Stimulated activated CD8-positive, alpha-beta memory T cell treated with anti-CD3 and anti-CD28 coated beads, Interleukin-12 subunit alpha, Interleukin-12 subunit beta, amount 100 ng/mL, for 24 hours (primary cell): ENCODE measurements around the gene SCYGR1.
"Not testable (repeated sequence)": the region's sequence is repeated elsewhere in the genome, so short reads cannot be mapped to it uniquely, and the experiment has no call there.

Experiments used
- DNase-seq: peaks from one replicate; pipeline ENCODE4 v3.0.0-alpha.2; 2020; ENCODE audit errors: extremely low read depth

SCYGR1 gene

DNA sequence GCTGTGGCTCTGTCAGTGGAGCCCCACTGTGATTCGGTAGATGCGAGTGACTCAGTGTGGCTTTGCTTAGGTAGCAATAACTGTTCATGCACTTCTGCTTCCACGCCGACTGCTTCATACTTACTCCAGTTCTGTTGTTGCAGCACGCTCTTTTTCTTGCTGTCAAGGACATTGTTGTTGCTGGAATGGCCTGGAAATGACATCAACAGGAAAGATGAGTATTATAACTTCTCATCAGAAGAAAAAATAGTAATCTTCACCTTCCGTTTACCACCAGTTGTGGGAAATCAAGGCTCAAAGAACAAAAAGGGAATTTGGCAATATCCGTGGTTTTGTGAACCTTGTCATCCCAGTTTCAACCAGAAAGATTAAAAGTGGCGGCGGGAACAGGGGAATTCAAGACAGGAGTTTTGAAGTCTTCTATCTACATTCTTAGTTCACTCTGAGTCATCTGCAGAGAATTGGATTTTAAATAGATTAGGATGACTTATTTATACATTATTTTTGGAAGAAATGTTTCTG, 16.9 kb downstream of the SCYGR1 start:
- no peak for DNase-seq

DNA sequence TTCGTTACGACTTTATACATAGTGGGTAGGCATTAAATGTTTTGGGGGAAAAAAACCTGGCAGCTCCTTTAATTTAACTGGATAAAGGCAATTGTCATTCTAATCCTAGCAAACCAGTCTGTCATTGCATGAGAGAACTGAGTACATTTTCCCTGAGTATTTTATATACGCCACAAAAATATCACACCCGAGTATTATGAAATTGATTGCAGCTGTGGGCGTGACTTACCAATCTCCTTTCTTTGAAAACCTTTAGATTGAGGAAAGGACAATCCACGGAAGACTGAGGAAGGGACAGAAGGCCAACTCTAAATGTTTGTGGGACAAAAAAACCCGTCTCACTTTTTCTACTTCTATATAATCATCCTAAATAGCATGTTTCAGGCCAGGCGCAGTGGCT, 17.7 kb downstream of the SCYGR1 start:
- no peak for DNase-seq

DNA sequence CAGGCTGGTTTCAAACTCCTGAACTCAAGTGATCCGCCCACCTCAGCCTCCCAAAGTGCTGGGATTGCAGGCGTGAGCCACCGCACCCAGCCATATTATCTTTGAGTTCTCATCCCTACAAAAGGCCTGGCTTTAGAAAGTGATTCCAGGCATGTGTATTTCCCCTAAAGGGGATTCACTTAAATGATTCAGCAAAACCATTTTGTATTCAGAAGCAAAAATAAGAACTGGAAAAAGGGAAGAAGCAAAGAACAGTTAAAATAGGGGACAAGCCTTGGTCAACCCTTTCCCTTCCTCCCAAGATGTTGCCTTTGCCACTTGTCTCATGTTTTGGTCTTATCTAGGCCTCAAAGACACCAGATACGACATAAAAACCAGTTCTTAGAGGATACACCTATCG, 19.2 kb downstream of the SCYGR1 start:
- DNase-seq = no peak

DNA sequence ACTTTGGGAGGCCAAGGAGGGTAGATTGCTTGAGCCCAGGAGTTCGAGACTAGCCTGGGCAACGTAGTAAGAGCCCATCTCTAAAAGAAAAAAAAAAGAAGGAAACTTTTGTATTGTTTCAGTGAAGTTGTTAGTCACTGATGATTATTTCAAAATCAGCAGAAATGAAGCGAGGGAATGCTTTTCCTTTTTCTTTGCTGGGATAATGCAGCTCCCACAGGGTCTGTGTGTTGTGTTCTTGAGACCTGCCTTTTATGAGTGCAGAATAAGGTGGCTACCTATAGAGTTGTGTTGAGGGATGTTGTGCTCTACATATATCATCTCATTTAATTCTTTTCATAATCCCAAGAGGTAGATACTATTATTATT, 20.3 kb downstream of the SCYGR1 start:
- DNase-seq = no peak

DNA sequence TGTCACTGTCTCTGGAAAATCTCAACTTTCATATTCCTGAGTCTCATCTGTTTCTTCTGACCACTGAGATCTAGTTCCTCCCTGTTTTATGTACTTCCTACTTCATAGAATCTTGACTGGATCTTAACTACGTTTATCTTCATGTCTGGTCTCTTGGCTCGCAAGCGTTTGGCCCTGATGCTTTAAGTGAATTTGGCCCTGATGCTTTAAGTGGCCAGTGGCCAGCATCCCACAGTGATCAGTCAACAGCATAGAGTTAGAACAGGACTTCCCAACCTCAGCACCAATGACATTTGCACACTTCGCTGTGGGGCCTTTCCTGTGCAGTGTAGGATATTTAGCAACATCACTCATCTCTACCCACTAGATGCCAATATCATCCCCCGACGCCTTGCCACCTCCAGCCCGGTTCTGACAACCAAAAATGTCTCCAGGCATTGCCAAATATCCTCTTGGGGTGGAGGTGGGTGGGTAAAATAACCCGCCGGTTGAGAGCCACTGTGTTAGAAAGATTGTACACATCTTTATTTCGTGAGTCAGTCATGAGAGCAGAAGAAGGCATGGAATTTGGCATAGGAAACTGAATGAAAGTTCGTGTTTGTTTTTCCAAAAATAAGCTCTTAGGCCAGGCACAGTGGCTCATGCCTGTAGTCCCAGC, 20.9 kb downstream of the SCYGR1 start:
- no peak for DNase-seq

DNA sequence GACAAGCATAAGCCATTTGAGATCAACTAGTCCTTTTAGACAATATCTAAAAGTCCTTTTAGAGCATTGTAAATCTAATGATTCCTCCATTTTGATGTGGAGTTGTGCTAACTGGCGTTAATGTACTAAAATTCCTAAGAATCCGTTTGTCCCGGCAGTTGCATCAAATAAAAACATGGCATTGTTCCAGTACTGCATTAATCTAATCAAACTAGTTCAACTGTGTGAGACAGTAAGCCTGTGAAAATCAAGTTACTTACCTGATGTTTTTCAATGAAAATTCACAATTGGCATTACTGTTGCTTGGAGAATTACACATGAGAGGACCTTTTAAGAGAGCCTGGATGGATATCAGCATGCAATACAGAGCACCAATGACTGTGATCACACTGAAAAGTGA, 21.9 kb downstream of the SCYGR1 start:
- DNase-seq = no peak

DNA sequence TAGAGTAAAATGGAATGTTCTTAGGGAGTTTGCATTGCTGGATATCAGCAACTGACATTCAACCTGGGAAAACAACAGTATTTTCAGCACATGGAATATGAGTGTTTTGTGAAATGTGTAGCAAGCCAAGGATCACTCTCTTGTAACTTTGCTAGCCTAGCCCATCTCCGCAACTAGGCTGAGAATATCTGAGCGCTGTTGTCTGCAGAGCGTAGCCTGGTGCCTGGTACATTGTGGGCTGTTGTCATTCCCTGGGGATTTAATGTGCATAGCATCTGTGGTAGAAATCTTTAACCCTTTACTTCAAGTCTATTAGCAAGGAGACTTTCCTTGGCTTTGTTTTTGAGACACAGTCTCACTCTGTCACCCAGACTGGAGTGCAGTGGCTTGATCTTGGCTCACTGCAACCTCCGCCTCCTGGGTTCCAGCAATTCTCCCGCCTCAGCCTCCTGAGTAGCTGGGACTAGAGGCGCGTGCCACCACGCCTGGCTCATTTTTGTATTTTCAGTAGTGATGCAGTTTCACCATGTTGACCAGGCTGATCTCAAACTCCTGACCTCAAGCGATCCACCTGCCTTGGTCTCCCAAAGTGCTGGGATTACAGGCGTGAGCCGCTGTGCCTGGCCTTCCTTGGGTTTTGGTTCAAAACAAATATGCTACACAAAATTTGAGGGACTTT, 23.0 kb downstream of the SCYGR1 start:
- DNase-seq = not testable (repeated sequence)

DNA sequence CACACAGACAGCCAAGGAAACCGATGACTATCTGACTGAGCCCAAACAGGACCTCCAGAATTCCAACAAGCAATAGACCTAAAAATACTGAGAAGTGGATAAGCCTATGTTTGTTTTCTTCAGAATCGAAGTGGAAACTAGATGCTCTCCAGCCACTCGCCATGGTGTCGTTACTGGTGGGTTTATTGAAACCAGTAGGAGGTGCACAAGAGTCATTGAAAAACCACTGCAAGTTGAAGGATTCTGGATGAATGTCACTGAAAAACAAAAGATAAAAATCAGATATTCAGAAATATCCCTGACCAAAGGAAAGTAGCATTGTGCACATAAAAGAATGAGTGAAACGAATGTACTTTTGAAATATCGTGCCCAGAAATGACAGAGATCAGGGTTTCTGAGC, 24.0 kb downstream of the SCYGR1 start:
- no peak for DNase-seq

DNA sequence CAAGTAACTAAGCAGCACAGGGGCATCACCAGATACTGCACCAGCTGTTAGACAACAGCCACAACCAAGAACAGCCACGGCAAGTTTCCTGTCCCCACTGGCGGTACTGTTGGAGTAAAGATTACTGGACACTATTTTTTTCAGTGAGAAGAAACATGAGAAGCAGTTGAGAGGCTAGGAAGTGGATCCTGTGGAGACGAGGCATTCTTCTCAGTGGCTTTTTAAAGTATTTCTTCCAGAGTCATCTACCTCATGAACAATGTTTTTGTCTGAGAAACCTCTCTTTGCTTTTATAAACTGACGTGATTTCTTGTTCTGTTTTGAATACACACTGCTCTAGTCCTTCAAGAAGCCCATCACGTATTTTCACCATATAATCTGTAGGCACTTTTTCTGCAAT, 27.4 kb downstream of the SCYGR1 start:
- DNase-seq = no peak

DNA sequence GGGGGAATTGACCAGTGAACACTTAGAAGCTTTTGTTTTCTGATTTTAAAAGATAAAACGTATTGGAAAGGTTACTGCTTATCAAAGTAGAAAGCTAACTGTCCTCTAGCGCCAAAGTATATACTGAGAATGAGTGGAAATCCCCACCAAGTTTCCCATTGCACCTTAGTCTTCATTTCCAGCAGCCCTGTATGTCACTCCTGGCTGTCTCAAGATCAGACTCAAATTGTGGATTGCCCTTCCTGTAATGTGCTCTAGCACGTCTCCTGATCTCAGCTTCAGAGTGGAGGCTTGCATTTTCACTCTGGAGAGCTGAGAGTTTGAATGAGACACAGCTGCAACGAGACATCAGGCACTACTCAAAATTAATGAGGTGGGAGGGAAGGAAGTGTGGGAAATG, 36.1 kb downstream of the SCYGR1 start:
- no peak for DNase-seq

DNA sequence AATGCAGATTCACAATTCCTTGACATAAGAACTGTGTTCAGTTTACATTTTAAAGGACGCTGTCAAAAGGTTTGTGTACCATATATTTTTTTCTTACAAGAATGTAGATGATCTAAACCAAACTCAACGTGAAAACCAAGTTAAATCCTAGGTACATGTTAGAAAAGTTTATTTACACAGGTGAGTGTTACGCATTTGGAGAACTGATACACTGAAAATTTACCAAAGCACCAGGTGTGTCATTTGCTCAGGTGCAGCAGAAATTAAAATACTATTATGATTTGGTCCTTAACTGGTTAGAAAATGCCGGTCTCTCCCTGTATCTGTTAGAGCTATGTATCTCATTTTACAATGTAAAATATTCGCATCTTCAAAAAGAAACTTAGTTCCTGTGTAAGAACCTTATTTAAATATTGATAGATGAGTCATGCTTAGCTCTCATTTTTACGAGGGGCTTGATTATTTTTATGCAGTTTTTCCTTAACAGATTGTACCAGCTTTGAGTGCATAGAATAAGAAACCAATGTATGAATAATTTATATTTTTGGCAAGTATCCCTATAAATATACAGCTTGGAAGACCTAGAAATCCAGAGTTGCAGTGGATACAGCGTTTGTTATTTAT, 37.6 kb downstream of the SCYGR1 start:
- DNase-seq = no peak

DNA sequence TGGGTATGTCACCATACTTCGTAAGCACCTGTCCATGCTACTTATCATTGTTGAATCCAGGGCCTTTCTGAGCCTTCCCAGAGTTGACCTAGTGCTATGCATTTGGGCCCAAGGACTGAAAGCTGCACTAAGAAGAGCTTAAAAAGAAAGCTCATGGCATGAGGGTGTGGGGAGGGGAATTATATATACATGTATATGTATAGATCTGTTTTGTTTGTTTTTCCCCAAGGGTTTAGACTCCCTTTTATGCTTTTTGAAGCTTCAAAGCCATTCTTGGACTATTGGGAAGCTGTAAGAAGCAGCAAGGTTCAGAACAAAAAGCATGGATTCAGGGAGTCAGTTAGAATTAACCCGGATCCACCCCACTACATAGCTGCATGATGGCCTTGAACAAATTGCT, 39.4 kb downstream of the SCYGR1 start:
- no peak for DNase-seq

DNA sequence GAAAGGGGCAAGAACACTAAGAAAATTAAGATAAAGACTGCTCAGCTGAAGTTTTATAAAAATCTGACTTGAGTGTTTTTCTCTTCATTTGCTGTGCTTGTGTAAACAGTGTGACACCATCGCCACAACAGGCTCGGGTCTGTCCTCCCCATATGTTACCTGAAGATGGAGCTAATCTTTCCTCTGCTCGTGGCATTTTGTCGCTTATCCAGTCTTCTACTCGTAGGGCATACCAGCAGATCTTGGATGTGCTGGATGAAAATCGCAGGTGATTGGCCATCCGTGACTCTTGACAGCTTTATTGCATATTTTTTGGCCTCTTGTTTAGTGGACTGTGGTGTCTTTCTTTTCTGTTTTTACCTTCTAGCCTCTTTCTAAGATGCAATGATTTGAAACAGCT, 40.6 kb downstream of the SCYGR1 start:
- DNase-seq = no peak

DNA sequence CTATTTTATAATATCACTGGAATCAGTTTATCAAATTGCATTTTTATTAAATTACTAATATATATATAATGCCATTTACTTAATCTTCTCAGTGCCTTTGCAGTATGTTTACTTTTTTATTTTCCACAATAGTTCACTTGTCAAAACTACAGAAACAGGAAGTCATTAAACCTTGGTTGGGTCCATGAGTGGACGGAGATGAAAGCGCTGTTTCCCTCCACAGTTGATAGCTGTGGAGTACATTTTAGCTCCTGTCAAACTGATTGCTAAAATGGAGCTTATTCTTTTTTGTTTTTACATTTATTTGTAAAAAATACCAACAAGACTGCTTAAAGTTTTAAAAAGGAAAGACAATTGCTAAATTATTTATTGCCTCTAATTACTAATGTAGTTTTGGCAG, 43.5 kb downstream of the SCYGR1 start:
- no peak for DNase-seq

DNA sequence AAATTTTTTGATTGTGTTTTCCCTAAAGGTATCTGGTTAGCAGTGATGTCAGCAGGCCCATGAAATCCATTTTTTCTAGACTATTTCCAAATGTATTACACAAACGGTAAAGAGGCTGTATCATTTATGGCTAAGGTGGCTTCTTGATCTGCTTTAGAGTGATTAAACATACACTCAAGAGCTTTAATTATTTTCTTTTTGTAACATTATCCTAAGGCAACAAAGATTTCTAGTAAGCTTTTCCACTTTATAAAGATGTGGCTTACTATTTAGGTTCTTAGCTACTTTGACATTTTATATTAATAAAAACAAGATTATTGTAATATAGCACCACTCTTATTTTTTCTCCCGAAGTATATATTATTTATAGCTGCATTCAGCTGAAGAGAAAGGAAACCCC, 46.2 kb downstream of the SCYGR1 start:
- no peak for DNase-seq

DNA sequence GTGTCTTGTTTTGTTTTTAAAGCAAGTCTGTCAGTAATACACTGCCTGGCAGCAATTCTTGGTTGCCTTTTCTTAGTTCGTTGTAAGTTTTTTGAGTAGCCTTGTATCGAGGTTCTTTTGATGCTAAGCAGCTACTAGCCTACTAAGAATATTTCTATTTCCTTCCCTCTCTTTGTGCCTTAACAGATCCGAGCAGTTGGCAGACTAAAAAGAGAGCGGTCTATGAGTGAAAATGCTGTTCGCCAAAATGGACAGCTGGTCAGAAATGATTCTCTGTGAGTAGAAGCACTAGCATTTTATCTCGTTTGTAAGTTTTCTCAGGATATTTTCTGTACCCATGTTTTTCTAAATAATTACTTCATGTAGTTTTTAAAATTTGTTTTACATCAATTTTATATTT, 47.6 kb downstream of the SCYGR1 start:
- no peak for DNase-seq

DNA sequence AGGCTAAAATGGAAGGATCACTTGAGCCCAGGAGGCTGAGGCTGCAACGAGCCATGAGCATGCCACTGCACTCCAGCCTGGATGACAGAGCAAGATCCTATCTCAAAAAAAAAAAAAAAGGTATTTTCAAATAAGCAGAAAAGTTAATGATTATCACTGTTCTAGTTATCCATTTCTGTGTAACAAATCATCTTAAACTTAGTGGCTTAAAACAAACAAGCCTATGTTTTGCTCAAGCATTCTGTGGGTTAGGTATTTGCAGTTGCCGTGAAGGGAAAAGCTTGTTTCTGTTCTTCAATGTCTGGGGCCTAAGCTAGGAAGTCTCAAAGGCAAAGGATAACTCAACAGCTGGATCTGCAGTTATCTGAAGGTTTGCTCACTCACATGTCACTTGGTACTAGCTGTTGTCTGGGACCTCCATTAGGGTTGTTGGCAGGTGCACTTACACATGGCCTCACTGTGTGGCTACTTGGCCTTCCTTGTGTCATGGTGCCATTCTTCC, 48.6 kb downstream of the SCYGR1 start:
- DNase-seq = no peak
